NCI-H128 (cell line): ENCODE results near the gene MAML3.
"Not testable (repeated sequence)": the region's sequence is repeated elsewhere in the genome, so short reads cannot be mapped to it uniquely, and the experiment has no call there.

ENCODE experiments used
- DNase-seq: peaks from one replicate; lab custom pipeline; 2025; ENCODE audit not compliant: unreplicated experiment; lab: John Stamatoyannopoulos, UW

MAML3 gene

GRCh38 chr4:139709660-139710059, 444.3 kb downstream of the MAML3 start:
- no peak for DNase-seq

- no peak for DNase-seq
These were observed 449.0 kb downstream of the MAML3 start for GRCh38 chr4:139704915-139705485.

- no peak for DNase-seq
These were observed 453.4 kb downstream of the MAML3 start for GRCh38 chr4:139700568-139700967.

GRCh38 chr4:139698167-139698925, 455.6 kb downstream of the MAML3 start:
- not testable (repeated sequence) for DNase-seq

GRCh38 chr4:139696491-139696890, 457.5 kb downstream of the MAML3 start:
- DNase-seq = no peak

- no peak for DNase-seq
These were observed 459.4 kb downstream of the MAML3 start for GRCh38 chr4:139694522-139695107.

- no peak for DNase-seq
These were observed 461.5 kb downstream of the MAML3 start for GRCh38 chr4:139692309-139693012.

GRCh38 chr4:139690419-139690818, 463.6 kb downstream of the MAML3 start:
- DNase-seq = no peak

GRCh38 chr4:139689093-139689722, 464.8 kb downstream of the MAML3 start:
- no peak for DNase-seq

GRCh38 chr4:139686988-139687387, 467.0 kb downstream of the MAML3 start:
- DNase-seq = no peak

GRCh38 chr4:139686130-139686529, 467.9 kb downstream of the MAML3 start:
- DNase-seq = no peak

GRCh38 chr4:139685180-139685579, 468.8 kb downstream of the MAML3 start:
- DNase-seq = no peak

- no peak for DNase-seq
These were observed 469.6 kb downstream of the MAML3 start for GRCh38 chr4:139684351-139684750.

- DNase-seq = no peak
These were observed 471.2 kb downstream of the MAML3 start for GRCh38 chr4:139682741-139683151.

GRCh38 chr4:139682309-139682708, 471.7 kb downstream of the MAML3 start:
- DNase-seq = no peak

- DNase-seq = no peak
These were observed 476.9 kb downstream of the MAML3 start for GRCh38 chr4:139676913-139677585.

- DNase-seq = no peak
These were observed 477.6 kb downstream of the MAML3 start for GRCh38 chr4:139676365-139676764.

- no peak for DNase-seq
These were observed 478.3 kb downstream of the MAML3 start for GRCh38 chr4:139675651-139676050.

- DNase-seq = no peak
These were observed 479.0 kb downstream of the MAML3 start for GRCh38 chr4:139674875-139675550.

GRCh38 chr4:139672732-139673131, 481.3 kb downstream of the MAML3 start:
- DNase-seq = no peak
